GM21619 (cell line): Measurements from ENCODE around the gene SCN11A.
A peak's percentile ranks its signal among the peaks of the same experiment; 100 is the strongest.
"Not testable (repeated sequence)": the region's sequence is repeated elsewhere in the genome, so short reads cannot be mapped to it uniquely, and the experiment has no call there.

Source experiments
- ATAC-seq: cut with Tn5 transposase; IDR thresholded peaks from one replicate; pipeline ENCODE4 v1.9.1; 2021; ENCODE audit not compliant: unreplicated experiment

The SCN11A gene

GRCh38 chr3:39067286-39067685, 15.5 kb upstream of the SCN11A start:
- ATAC-seq = no peak

GRCh38 chr3:39065197-39065596, 13.5 kb upstream of the SCN11A start:
- ATAC-seq = peak; percentile 96

GRCh38 chr3:39064646-39065045, 12.9 kb upstream of the SCN11A start:
- ATAC-seq = no peak

- ATAC-seq = no peak
These were observed 11.4 kb upstream of the SCN11A start for GRCh38 chr3:39063143-39063542.

- ATAC-seq = no peak
These were observed 10.4 kb upstream of the SCN11A start for GRCh38 chr3:39062180-39062579.

GRCh38 chr3:39061228-39061627, 9.5 kb upstream of the SCN11A start:
- ATAC-seq = not testable (repeated sequence)

GRCh38 chr3:39056151-39056550, 4.4 kb upstream of the SCN11A start:
- no peak for ATAC-seq

- no peak for ATAC-seq
These were observed 2.0 kb upstream of the SCN11A start for GRCh38 chr3:39053696-39054095.

- no peak for ATAC-seq
These were observed 839 bp upstream of the SCN11A start for GRCh38 chr3:39052583-39052982.

- no peak for ATAC-seq
These were observed 1.7 kb downstream of the SCN11A start for GRCh38 chr3:39050029-39050428.

- no peak for ATAC-seq
These were observed 13.6 kb downstream of the SCN11A start for GRCh38 chr3:39038165-39038564.

GRCh38 chr3:39029556-39029955, 22.2 kb downstream of the SCN11A start:
- no peak for ATAC-seq

GRCh38 chr3:39028546-39028945, 23.2 kb downstream of the SCN11A start:
- no peak for ATAC-seq

- no peak for ATAC-seq
These were observed 26.3 kb downstream of the SCN11A start for GRCh38 chr3:39025222-39025970.

GRCh38 chr3:39024497-39024896, 27.2 kb downstream of the SCN11A start:
- ATAC-seq = no peak

- no peak for ATAC-seq
These were observed 29.5 kb downstream of the SCN11A start for GRCh38 chr3:39022286-39022630.

- no peak for ATAC-seq
These were observed 30.1 kb downstream of the SCN11A start for GRCh38 chr3:39021465-39022285.

- peak; percentile 64 for ATAC-seq
These were observed 30.7 kb downstream of the SCN11A start for GRCh38 chr3:39021029-39021428.

- ATAC-seq = no peak
These were observed 32.4 kb downstream of the SCN11A start for GRCh38 chr3:39019299-39019698.

GRCh38 chr3:39015418-39015817, 36.3 kb downstream of the SCN11A start:
- no peak for ATAC-seq

- ATAC-seq = no peak
These were observed 37.7 kb downstream of the SCN11A start for GRCh38 chr3:39013921-39014509.

- no peak for ATAC-seq
These were observed 38.5 kb downstream of the SCN11A start for GRCh38 chr3:39013289-39013688.
